GM18505 (cell line): ENCODE data around the gene MST1.

Source experiments
- ATAC-seq: cut with Tn5 transposase; IDR thresholded peaks from one replicate; pipeline ENCODE4 v1.9.1; 2021; ENCODE audit not compliant: unreplicated experiment
- POLR2A ChIP-seq: IDR thresholded peaks from 4 replicates; pipeline ENCODE4 v1.6.1; 2011; ENCODE audit warnings: borderline replicate concordance; ENCODE audit not compliant: insufficient read depth, insufficient read length; ENCODE audit errors: extremely low read depth

MST1 gene

DNA sequence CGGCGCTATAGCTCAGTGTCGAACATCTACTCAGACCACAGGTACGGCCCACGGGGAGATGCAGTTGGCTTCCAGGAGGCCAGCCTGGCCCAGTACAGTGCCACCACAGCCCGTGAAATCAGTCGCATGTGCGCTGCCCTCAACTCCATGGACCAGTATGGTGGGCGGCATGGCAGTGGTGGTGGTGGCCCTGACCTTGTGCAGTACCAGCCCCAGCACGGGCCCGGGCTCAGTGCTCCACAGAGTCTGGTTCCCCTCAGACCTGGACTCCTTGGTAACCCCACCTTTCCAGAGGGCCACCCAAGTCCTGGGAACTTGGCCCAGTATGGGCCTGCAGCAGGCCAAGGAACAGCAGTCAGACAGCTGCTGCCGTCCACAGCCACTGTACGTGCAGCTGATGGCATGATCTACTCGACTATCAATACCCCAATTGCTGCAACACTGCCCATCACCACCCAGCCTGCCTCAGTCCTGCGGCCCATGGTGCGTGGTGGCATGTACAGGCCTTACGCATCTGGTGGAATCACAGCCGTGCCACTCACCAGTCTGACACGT, 33.5 kb downstream of the MST1 start:
- TF ChIP-seq POLR2A = no peak
- no peak for ATAC-seq

DNA sequence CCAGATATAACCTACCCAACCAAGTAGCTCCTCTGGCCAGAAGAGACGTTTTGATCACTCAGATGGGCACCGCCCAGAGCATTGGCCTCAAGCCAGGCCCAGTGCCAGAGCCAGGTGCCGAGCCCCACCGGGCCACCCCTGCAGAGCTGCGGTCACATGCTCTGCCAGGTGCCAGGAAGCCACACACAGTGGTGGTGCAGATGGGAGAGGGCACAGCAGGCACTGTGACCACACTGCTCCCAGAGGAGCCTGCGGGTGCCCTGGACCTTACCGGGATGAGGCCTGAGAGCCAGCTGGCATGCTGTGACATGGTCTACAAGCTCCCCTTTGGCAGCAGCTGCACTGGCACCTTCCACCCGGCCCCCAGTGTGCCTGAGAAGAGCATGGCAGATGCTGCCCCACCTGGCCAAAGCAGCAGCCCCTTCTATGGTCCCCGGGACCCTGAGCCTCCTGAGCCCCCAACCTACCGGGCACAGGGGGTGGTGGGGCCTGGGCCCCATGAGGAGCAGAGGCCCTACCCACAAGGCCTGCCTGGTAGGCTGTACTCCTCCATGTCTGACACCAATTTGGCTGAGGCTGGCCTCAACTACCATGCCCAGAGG, 34.2 kb downstream of the MST1 start:
- ATAC-seq = no peak
- TF ChIP-seq POLR2A = no peak

DNA sequence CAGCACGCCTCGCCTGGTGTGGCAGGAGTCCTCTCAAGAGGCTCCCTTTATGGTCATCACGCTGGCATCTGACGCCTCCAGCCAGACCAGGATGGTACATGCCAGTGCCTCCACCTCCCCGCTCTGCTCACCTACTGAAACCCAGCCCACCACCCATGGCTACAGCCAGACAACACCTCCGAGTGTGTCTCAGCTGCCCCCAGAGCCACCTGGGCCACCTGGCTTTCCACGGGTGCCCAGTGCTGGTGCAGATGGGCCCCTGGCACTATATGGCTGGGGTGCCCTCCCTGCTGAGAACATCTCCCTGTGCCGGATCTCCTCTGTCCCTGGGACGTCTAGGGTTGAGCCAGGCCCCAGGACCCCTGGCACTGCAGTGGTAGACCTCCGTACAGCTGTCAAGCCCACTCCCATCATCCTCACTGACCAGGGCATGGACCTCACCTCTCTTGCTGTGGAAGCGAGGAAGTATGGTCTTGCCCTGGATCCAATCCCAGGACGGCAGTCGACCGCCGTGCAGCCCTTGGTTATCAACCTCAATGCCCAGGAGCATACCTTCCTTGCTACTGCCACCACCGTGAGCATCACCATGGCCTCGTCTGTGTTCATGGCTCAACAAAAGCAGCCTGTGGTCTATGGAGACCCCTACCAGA, 35.0 kb downstream of the MST1 start:
- no peak for ATAC-seq
- TF ChIP-seq POLR2A = no peak

DNA sequence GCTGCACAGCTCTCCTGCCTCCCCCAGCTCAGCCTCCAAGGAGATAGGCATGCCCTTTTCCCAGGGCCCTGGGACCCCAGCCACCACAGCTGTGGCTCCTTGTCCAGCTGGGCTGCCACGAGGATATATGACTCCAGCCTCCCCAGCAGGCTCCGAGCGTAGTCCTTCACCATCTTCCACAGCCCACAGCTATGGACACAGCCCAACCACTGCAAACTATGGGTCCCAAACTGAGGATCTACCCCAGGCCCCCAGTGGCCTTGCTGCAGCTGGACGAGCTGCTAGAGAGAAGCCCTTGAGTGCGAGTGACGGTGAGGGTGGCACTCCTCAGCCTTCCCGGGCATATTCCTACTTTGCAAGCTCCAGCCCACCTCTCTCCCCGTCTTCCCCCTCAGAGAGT, 35.7 kb downstream of the MST1 start:
- no peak for TF ChIP-seq POLR2A

DNA sequence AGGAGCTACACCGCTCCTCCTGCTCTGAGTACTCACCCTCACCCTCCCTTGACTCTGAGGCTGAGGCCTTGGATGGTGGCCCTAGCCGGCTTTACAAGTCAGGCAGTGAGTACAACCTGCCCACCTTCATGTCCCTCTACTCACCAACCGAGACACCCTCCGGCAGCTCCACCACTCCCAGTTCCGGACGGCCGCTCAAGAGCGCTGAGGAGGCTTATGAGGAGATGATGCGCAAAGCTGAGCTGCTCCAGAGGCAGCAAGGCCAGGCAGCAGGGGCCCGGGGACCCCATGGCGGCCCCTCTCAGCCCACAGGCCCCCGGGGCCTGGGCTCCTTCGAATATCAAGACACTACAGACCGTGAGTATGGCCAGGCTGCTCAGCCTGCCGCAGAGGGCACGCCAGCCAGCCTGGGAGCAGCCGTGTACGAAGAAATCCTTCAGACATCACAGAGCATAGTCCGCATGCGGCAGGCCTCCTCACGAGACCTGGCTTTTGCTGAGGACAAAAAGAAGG, 36.3 kb downstream of the MST1 start:
- no peak for TF ChIP-seq POLR2A
- ATAC-seq = no peak

More for the DNA sequence above, 35.7 kb downstream of the MST1 start:
- ATAC-seq = no peak

DNA sequence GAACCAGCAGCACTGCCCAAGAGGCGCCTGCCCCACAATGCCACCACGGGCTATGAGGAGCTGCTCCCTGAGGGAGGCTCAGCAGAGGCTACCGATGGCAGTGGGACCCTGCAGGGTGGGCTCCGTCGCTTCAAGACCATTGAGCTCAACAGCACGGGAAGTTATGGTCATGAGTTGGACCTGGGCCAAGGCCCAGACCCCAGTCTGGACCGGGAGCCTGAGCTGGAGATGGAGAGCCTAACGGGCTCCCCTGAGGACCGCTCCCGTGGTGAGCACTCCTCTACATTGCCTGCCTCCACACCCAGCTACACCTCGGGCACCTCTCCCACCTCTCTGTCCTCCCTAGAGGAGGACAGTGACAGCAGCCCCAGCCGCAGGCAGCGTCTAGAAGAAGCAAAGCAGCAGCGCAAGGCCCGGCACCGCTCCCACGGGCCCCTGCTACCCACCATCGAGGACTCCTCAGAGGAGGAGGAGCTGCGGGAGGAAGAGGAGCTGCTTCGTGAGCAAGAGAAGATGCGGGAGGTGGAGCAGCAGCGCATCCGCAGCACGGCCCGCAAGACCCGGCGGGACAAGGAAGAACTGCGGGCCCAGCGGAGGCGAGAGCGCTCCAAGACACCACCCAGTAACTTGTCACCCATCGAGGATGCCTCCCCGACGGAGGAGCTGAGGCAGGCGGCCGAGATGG, 36.9 kb downstream of the MST1 start:
- no peak for ATAC-seq
- no peak for TF ChIP-seq POLR2A

DNA sequence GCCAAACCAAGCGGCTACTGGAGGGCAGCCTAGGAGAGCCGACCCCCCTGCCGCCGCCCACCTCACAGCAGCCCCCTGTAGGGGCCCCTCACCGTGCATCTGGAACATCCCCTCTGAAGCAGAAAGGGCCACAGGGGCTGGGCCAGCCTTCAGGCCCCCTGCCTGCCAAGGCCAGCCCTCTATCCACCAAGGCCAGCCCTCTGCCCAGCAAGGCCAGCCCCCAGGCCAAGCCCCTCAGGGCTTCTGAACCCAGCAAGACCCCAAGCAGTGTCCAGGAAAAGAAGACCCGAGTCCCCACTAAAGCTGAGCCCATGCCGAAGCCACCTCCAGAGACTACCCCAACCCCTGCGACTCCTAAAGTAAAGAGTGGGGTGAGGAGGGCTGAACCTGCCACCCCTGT, 38.6 kb downstream of the MST1 start:
- no peak for ATAC-seq
- no peak for TF ChIP-seq POLR2A

DNA sequence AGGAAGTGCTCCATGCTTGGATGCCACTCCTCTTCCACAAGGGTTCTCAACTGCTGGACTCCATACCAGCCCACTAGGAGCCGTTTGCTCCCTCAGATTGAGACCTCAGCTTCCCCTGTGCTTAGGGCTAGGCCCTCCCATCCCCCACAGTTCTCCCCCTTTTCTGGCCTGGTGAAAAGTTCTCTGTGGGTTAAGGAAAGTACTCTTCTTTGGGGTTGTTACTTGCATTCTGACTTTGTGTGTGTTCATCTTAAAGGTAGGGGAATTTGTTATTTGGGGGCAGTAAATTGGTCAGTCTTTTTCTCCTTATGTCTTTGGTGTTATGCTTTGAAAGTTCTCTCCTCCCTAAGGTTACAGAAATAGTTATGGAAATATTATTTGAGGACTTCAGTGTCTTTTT, 39.1 kb downstream of the MST1 start:
- TF ChIP-seq POLR2A = no peak
- no peak for ATAC-seq

DNA sequence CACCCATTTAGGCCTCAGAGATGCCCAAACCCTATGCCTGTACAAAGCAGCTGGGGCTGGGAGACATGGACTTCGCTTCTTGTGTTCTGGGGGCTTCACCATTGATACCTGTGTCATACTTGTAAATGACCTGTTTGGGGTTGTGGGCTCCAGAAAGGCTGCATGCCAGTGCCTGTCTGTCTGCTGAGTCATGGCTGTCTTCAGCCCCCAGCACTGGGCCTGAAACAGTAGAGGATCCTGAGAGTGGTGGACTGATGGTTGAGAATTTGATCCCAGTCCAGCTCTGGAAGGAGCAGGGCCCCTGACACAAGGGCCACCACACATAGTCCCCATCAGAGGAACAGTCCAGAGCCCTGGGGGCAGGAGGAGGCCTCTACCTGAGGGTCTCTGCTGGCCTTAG, 39.7 kb downstream of the MST1 start:
- no peak for TF ChIP-seq POLR2A
- no peak for ATAC-seq

DNA sequence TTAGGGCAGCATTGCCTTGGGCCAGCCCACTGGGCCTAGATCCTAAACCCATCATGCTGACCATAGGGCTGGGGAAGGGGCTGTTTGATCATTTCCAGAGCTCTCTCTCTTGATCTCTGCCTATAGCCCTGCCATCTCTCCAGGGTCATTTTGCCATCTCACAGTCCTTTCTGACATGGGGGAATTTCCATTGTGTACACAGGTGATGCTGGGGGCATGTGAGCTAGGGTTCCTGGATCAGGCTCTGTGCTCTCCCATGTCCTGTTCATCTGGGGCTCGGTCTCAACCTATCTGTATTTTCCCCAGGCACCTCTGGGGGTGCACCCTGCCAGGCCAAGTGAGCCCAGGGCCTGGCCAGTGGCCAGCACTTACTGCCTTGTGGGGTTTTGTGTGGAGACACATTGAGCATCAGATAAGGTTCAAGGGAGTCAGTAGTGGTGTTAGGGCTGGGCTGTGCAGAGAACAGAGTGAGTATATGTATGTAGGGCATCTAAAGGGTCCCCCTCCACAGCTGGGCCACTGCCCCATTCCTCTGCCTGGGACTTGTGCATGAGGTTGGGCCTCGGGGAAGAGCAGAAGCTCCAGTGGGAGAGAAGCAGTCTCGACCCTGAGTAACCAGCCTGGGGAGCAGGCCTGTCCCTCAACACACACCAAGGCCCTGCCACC, 40.8 kb downstream of the MST1 start:
- no peak for TF ChIP-seq POLR2A
- ATAC-seq = no peak

DNA sequence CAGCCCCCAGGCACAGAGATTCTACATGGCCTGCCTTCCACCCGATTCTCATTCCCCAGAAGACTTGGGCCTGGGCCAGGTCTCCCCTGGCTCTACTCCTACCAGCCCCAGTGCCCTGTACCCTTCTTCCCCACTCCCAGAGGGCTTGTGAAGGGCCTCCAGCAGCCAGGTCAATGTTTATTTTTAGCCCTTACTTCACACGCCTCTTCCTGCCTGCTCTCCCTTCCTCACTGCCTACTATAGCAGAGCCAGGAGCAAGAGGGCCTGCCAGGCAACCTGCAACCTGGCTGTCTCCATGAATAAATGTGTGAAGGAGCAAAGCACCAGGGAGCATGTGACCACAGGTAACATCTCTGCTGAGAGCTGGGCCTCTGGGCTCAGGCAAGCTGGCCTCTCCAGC, 41.5 kb downstream of the MST1 start:
- ATAC-seq = no peak
- no peak for TF ChIP-seq POLR2A

DNA sequence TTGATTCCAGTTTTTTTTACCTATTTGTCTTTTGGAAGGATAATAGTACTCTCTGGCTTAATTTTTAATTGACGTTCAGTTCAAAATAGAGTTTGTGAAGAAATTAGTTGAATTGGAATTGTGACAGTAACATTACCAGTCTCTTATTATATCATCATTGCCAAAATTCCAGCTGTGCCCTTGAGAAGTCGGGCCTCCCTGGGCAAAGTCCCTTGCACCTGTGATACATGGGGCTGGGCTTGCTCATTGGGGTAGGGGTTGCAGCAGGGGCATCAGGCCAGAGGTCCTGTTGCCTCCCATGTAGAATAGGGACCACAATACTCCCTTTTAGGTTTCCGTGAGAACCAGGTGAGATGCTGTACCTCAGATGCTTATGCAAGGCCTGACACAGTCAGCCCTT, 43.0 kb downstream of the MST1 start:
- no peak for ATAC-seq
- TF ChIP-seq POLR2A = no peak

DNA sequence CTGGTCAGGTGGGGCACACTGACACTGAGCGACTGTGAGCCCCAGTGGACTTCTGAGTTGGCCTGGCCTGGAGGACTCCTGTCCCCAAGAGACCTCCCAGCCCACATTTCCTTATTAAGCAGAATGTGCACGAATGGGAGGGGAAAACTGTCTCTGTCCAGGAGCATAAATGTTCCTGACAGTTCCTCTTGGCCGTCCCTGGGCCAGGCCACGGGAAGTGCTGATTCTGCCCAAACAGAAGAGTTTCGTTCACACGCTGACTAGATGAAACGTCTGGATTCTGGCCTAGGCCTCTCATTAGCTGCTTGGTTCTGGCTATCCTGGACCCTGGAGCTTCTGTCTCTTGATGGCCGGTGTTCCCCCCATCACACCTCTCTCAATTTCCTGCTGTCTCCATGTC, 44.6 kb downstream of the MST1 start:
- no peak for TF ChIP-seq POLR2A
- no peak for ATAC-seq
